ENCODE measurements around the gene PRCP.

PRCP gene

DNA sequence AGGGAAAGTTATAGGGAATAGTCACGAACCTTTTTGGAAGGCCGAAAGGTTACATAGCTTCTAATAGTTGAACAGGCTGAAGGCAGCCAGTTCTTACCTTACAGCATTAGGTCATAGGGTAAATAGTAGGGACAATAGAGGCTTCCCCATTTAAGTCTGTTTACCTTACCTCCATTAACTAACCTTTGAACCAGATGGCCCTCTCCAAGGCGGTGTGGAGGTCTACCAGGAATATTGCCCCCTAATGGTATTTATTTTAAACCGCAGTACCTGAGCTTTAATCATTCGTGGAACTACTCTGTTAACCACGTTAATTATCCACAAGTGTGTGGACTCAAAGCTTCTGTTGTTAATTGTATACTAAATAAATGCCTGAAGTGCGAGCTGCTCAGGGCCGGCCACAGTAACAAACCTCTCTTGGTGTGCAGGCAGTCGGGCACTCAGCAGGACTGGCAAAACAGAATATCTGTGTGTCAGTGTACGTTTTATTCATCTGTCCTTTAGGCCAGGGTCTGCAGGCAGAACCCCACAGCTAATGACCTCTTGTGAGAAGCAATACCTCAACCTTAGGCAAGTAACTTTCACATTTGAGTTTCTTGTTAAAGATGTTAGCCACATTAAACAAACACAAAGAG lies 81.7 kb downstream of the PRCP start:
- TF ChIP-seq, protein P1, sequence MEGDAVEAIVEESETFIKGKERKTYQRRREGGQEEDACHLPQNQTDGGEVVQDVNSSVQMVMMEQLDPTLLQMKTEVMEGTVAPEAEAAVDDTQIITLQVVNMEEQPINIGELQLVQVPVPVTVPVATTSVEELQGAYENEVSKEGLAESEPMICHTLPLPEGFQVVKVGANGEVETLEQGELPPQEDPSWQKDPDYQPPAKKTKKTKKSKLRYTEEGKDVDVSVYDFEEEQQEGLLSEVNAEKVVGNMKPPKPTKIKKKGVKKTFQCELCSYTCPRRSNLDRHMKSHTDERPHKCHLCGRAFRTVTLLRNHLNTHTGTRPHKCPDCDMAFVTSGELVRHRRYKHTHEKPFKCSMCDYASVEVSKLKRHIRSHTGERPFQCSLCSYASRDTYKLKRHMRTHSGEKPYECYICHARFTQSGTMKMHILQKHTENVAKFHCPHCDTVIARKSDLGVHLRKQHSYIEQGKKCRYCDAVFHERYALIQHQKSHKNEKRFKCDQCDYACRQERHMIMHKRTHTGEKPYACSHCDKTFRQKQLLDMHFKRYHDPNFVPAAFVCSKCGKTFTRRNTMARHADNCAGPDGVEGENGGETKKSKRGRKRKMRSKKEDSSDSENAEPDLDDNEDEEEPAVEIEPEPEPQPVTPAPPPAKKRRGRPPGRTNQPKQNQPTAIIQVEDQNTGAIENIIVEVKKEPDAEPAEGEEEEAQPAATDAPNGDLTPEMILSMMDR (IDR thresholded peaks at IDR 0.05; ENCODE audit: insufficient read depth, low read depth, low read length, missing control alignments), result no peak
- H3K4me3 ChIP-seq (ENCODE audit: low read depth, low read length), result no peak overlapping the region
- DNase-seq (ENCODE audit: low read depth), result no peak

DNA sequence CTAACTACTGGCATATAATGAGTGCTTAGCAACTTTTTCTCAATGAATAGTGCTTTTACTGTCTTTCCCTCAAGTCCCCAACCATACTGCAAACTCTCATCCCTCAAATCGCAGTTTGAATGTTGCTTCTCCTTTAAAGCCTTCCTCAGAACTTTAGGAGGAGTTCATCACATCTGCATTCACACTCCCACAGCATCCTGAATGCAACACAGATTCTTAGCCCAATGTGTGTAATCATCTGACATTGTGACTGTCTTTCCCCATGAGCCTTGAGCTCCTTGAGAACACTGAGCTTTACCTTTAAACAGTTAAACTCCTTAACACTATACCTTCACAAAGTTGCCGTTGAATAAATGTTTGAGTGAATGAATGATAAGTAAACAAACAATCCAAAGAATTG lies 84.8 kb downstream of the PRCP start:
- DNase-seq (ENCODE audit: low read depth), result no peak
- H3K4me3 ChIP-seq (ENCODE audit: low read depth, low read length), result no peak overlapping the region
- TF ChIP-seq, protein P1 (IDR thresholded peaks at IDR 0.05; ENCODE audit: insufficient read depth, low read depth, low read length, missing control alignments), result no peak

DNA sequence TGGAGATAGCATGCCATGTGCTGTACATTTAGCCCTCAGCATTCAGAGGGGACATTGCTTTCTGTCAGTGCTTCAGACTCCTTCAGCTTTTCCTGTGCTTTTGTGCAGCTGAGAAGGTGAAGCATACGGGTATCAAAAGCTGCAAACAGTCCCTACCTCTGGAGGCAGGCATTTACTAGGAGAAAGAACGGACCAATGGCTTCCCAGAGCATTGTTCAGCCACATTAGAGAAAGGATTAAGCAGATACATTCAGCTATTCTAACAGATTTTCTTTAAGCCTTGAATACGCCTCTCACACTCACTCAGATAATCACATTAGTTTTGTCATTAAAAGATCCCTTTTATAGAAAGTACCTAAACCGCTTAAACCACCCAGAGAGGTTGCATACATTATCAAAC lies 85.9 kb downstream of the PRCP start:
- H3K4me3 ChIP-seq (ENCODE audit: low read depth, low read length), result no peak overlapping the region
- DNase-seq (ENCODE audit: low read depth), result no peak
- TF ChIP-seq, protein P1 (IDR thresholded peaks at IDR 0.05; ENCODE audit: insufficient read depth, low read depth, low read length, missing control alignments), result no peak

DNA sequence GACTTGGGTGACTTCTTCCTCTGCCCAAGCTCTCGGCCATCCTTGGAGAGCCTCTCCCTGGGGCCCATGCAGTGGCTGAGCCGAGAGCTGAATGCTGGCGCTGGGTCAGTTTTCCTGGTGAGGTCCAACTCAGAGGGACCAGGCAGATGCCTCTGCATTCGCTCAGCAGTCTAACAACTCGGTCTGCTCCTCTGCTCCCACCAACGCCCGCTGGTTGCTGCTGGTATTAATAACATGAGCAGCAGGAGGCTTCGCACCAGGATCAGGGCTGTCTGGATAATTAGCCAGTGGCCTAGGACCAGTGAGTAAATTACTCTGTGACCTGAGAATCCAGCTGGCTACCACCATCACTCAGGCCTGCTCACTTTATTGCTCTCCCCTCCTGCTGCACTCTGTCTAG lies 88.9 kb downstream of the PRCP start:
- no peak overlapping the region for H3K4me3 ChIP-seq (ENCODE audit: low read depth, low read length)
- DNase-seq (ENCODE audit: low read depth), result no peak
- TF ChIP-seq, protein P1 (IDR thresholded peaks at IDR 0.05; ENCODE audit: insufficient read depth, low read depth, low read length, missing control alignments), result no peak

DNA sequence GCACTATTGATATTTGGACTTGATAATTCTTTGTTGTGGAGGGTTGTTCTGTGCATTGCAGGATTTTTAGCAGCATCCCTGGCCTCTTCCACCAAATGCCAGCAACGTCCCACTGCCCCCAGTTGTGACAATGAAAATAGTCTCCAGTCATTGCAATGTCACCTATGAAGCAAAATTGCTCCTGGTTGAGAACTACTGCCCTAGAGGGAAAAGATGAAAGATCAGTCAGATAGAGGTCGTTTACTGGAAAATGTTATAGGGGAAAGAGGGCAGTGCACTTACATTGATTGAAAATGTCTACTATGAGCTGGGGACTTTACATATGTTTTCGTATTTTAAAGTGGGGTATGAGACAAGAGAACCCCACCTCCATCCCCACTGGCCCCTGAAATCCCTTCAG lies 89.5 kb downstream of the PRCP start:
- no peak overlapping the region for H3K4me3 ChIP-seq (ENCODE audit: low read depth, low read length)
- TF ChIP-seq, protein P1 (IDR thresholded peaks at IDR 0.05; ENCODE audit: insufficient read depth, low read depth, low read length, missing control alignments), result no peak
- DNase-seq (ENCODE audit: low read depth), result no peak

DNA sequence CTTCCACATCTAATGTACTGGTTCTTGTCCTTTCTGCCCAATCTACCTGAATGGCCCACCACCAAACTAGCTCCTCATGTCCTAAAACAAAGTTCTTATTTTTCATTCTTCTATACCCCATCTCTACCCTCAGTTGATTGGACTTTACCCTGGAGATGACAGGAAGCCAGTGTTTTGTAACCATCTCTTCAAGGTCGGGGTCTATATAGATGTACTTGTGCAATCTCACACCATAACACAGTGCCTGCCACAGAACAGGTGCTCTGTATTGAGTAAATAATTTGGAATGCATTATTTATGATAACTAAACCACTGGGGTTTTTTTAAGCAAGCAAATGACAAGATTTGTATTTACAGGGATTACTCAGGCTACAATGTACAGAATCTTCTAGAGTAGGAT lies 89.9 kb downstream of the PRCP start:
- no peak overlapping the region for H3K4me3 ChIP-seq (ENCODE audit: low read depth, low read length)
- DNase-seq (ENCODE audit: low read depth), result no peak
- TF ChIP-seq, protein P1 (IDR thresholded peaks at IDR 0.05; ENCODE audit: insufficient read depth, low read depth, low read length, missing control alignments), result no peak

DNA sequence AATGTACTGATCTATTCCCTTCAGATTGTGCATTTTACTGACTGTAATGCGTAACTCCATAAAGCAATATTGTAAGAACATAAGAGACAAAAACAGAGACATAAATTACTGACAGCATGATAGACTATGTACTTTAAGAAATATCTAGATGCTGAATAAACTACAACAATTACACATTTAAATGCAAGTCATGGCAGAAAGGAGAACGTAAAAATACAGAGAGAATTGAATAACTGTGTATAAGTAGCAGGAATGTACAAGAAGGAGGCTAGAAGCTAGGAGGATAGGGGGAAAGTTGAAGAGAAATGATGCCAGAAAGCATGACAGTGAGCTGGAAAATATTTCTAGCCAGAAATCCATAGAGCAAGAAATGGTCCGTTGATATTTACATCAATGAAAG lies 92.6 kb downstream of the PRCP start:
- DNase-seq (ENCODE audit: low read depth), result no peak
- TF ChIP-seq, protein P1 (IDR thresholded peaks at IDR 0.05; ENCODE audit: insufficient read depth, low read depth, low read length, missing control alignments), result no peak
- no peak overlapping the region for H3K4me3 ChIP-seq (ENCODE audit: low read depth, low read length)

All from GM12865 (cell line).